Neural cell (in vitro differentiated cells): ENCODE results near the gene LARP1. TPM values are rescaled to one million over a fixed set of nuclear protein-coding genes. Genes with fewer than 3 reads are reported as not detected.
"Not testable (repeated sequence)": the region's sequence is repeated elsewhere in the genome, so short reads cannot be mapped to it uniquely, and the experiment has no call there.

ENCODE experiments used
- H2AFZ ChIP-seq: fragments of 200-600, 300-800 bp; sonication (generic), shearing (Covaris generic); 2 replicates; pipeline ENCODE4 v1.6.0; 2014; ENCODE audit warnings: low read depth, mild to moderate bottlenecking, antibody characterized with exemption, low read length, moderate library complexity
- H3F3A ChIP-seq: fragments of 200-600 bp; shearing (Covaris generic); 2 replicates; pipeline ENCODE4 v1.6.1; 2016; ENCODE audit warnings: mild to moderate bottlenecking, moderate library complexity, mixed read lengths, antibody characterized with exemption, low read length; ENCODE audit not compliant: insufficient read depth, poor library complexity, severe bottlenecking
- H3K27ac ChIP-seq: fragments of 200-600, 300-800 bp; sonication (generic), shearing (Covaris generic); 2 replicates; pipeline ENCODE4 v1.5.1; 2014; ENCODE audit warnings: mild to moderate bottlenecking, low read length, moderate library complexity
- H3K27me3 ChIP-seq: fragments of 300-800, 200-600 bp; sonication (generic), shearing (Covaris generic); 2 replicates; pipeline ENCODE4 v1.6.0; 2014; ENCODE audit warnings: mild to moderate bottlenecking, low read depth, low read length, moderate library complexity; ENCODE audit not compliant: insufficient read depth
- H3K36me3 ChIP-seq: fragments of 300-800, 200-600 bp; sonication (generic), shearing (Covaris generic); 2 replicates; pipeline ENCODE4 v1.5.1; 2014; ENCODE audit warnings: mild to moderate bottlenecking, antibody characterized with exemption, low read length, moderate library complexity; ENCODE audit not compliant: insufficient read depth
- H3K4me2 ChIP-seq: fragments of 300-800, 200-600 bp; sonication (generic), shearing (Covaris generic); 2 replicates; pipeline ENCODE4 v1.6.0; 2014; ENCODE audit warnings: mild to moderate bottlenecking, low read length
- H3K4me3 ChIP-seq: fragments of 300-800, 200-600 bp; sonication (generic), shearing (Covaris generic); 2 replicates; pipeline ENCODE4 v1.5.1; 2014; ENCODE audit warnings: mild to moderate bottlenecking, low read length, moderate library complexity
- H3K79me2 ChIP-seq: fragments of 200-600 bp; shearing (Covaris generic); replicated peaks from 2 replicates; pipeline ENCODE4 v1.6.0; 2014; ENCODE audit warnings: mild to moderate bottlenecking, low read length, moderate library complexity; ENCODE audit not compliant: insufficient read depth
- H3K9ac ChIP-seq: fragments of 300-800, 200-600 bp; sonication (generic), shearing (Covaris generic); 2 replicates; pipeline ENCODE4 v1.6.1; 2016; ENCODE audit warnings: mild to moderate bottlenecking, low read length, mixed read lengths
- H3K9me2 ChIP-seq: fragments of 200-600 bp; shearing (Covaris generic); 2 replicates; pipeline ENCODE4 v1.6.1; 2016; ENCODE audit warnings: mild to moderate bottlenecking, low read length, mixed read lengths; ENCODE audit not compliant: insufficient read depth
- H3K9me3 ChIP-seq: fragments of 200-600, 300-800 bp; sonication (generic), shearing (Covaris generic); 2 replicates; pipeline ENCODE4 v1.6.1; 2016; ENCODE audit warnings: mild to moderate bottlenecking, mixed run types, low read length, moderate library complexity, mixed read lengths
- H4K20me1 ChIP-seq: fragments of 200-600 bp; shearing (Covaris generic); 2 replicates; pipeline ENCODE4 v1.6.1; 2016; ENCODE audit warnings: mild to moderate bottlenecking, mixed run types; ENCODE audit not compliant: insufficient read depth
- CTCF ChIP-seq: fragments of 450-650 bp; IDR thresholded peaks from 2 replicates; pipeline ENCODE4 v1.5.1; 2014; ENCODE audit warnings: antibody characterized with exemption, mild to moderate bottlenecking, moderate library complexity; ENCODE audit not compliant: poor library complexity, severe bottlenecking
- EP300 ChIP-seq: fragments of 450-650 bp; conservative IDR thresholded peaks from 2 replicates; pipeline ENCODE4 v1.6.1; 2014; ENCODE audit warnings: antibody characterized with exemption, mild to moderate bottlenecking, moderate library complexity; ENCODE audit not compliant: poor library complexity, severe bottlenecking
- EZH2 ChIP-seq: fragments of 200-600, 300-800 bp; shearing (Covaris generic), sonication (generic); IDR thresholded peaks from 2 replicates; pipeline ENCODE4 v1.6.1; 2014; ENCODE audit warnings: antibody characterized with exemption, low read length, borderline replicate concordance, mild to moderate bottlenecking; ENCODE audit not compliant: insufficient read depth, poor library complexity, severe bottlenecking
- MXI1 ChIP-seq: fragments of 450-650 bp; conservative IDR thresholded peaks from 2 replicates; pipeline ENCODE4 v1.6.1; 2014; ENCODE audit warnings: antibody characterized with exemption, mild to moderate bottlenecking; ENCODE audit not compliant: poor library complexity, severe bottlenecking
- POLR2AphosphoS5 ChIP-seq: IDR thresholded peaks from 2 replicates; pipeline ENCODE4 v1.6.1; 2012
- RAD21 ChIP-seq: fragments of 450-650 bp; conservative IDR thresholded peaks from 2 replicates; pipeline ENCODE4 v1.6.1; 2014; ENCODE audit warnings: antibody characterized with exemption, mild to moderate bottlenecking, moderate library complexity
- REST ChIP-seq: IDR thresholded peaks from 2 replicates; pipeline ENCODE4 v1.6.1; 2012; ENCODE audit warnings: borderline replicate concordance
- SMC3 ChIP-seq: fragments of 450-650 bp; conservative IDR thresholded peaks from 2 replicates; pipeline ENCODE4 v1.6.1; 2014; ENCODE audit warnings: antibody characterized with exemption, mild to moderate bottlenecking, moderate library complexity; ENCODE audit not compliant: poor library complexity
- TAF1 ChIP-seq: IDR thresholded peaks from 2 replicates; pipeline ENCODE4 v1.6.1; 2012; ENCODE audit warnings: low read depth
- polyA plus RNA-seq: library from polyadenylated mRNA; depleted of rRNA; stranded (reverse); fragments of >200 nt; gene quantifications from 2 replicates; pipeline ENCODE4 v1.2.3, GENCODE V29; 2014

LARP1 gene
- polyA plus RNA-seq, 1 donor from 2014 or later = 36.1 TPM

- no peaks in the 10 kb centered on the region for H3K36me3 ChIP-seq
- no peaks in the 10 kb centered on the region for H3K9me2 ChIP-seq
- no peak overlapping the region for H3K4me3 ChIP-seq
- no peaks in the 10 kb centered on the region for H3K79me2 ChIP-seq
- TF ChIP-seq MXI1 = no peak
- TF ChIP-seq POLR2AphosphoS5 = no peak
- no peak for TF ChIP-seq CTCF
- TF ChIP-seq SMC3 = no peak
- TF ChIP-seq REST = no peak
- TF ChIP-seq RAD21 = no peak
- no peak for TF ChIP-seq TAF1
- no peak for TF ChIP-seq EP300
- TF ChIP-seq EZH2 = no peak
- H2AFZ ChIP-seq = no peak overlapping the region
- no peaks in the 10 kb centered on the region for H3K9me3 ChIP-seq
- H3K4me2 ChIP-seq = no peak overlapping the region
- H3K9ac ChIP-seq = no peak overlapping the region
- H3K27ac ChIP-seq = no peak overlapping the region
- H3F3A ChIP-seq = no peaks in the 10 kb centered on the region
- H4K20me1 ChIP-seq = no peaks in the 10 kb centered on the region
- no peaks in the 10 kb centered on the region for H3K27me3 ChIP-seq
Measured at GRCh38 chr5:154830596-154830995, 75.4 kb downstream of the LARP1 start.

- H3K27me3 ChIP-seq = no peaks in the 10 kb centered on the region
- H3K9me2 ChIP-seq = no peaks in the 10 kb centered on the region
- H3K9ac ChIP-seq = no peak overlapping the region
- H3K36me3 ChIP-seq = no peaks in the 10 kb centered on the region
- no peak overlapping the region for H3K4me2 ChIP-seq
- no peak overlapping the region for H2AFZ ChIP-seq
- H3K9me3 ChIP-seq = no peaks in the 10 kb centered on the region
- H3K4me3 ChIP-seq = no peak overlapping the region
- no peaks in the 10 kb centered on the region for H3F3A ChIP-seq
- H3K27ac ChIP-seq = no peak overlapping the region
- no peak for TF ChIP-seq SMC3
- no peak for TF ChIP-seq CTCF
- TF ChIP-seq TAF1 = no peak
- no peak for TF ChIP-seq EP300
- TF ChIP-seq MXI1 = no peak
- TF ChIP-seq EZH2 = no peak
- TF ChIP-seq POLR2AphosphoS5 = no peak
- no peak for TF ChIP-seq RAD21
- no peak for TF ChIP-seq REST
- no peaks in the 10 kb centered on the region for H4K20me1 ChIP-seq
- no peaks in the 10 kb centered on the region for H3K79me2 ChIP-seq
Measured at GRCh38 chr5:154831451-154831850, 76.3 kb downstream of the LARP1 start.

DNA sequence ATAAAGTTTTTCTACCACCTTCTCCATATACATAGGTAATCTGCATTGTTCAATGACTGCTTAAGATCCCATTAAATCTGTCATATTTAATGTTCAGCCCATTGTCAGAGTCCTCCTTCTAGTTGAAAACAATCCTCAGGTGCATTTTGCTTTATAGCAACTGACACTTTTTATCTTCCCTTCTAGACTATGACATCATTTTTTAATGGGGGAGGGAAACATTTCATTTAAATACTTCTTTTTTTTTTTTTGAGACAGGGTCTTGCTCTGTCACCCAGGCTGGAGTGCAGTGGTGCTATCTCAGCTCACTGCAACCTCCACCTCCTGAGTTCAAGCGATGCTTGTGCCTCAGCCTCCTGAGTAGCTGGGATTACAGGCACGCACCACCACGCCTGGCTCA is 77.6 kb downstream of the LARP1 start:
- H3K9me3 ChIP-seq, H3K79me2 ChIP-seq, H3K9me2 ChIP-seq, H3F3A ChIP-seq, H3K4me2 ChIP-seq, H3K4me3 ChIP-seq, H3K36me3 ChIP-seq, H4K20me1 ChIP-seq, H3K9ac ChIP-seq, H3K27me3 ChIP-seq, H3K27ac ChIP-seq, H2AFZ ChIP-seq: not testable (repeated sequence)
